ELR (cell line): Measurements from ENCODE around the gene XKR7.

Experiments used
- DNase-seq: peaks from one replicate; pipeline ENCODE4 v3.0.0-alpha.2; 2015; ENCODE audit warnings: low read depth

Gene XKR7

GRCh38 chr20:32045999-32046398 is 78.0 kb downstream of the XKR7 start:
- no peak for DNase-seq

GRCh38 chr20:32050324-32050841 is 82.4 kb downstream of the XKR7 start:
- DNase-seq, result no peak

GRCh38 chr20:32050851-32051556 is 83.1 kb downstream of the XKR7 start:
- no peak for DNase-seq

- DNase-seq, result no peak
These were observed 83.8 kb downstream of the XKR7 start for GRCh38 chr20:32051720-32052089.

- no peak for DNase-seq
These were observed 84.3 kb downstream of the XKR7 start, which contains the start of gene HCK for GRCh38 chr20:32052090-32052777. Gene HCK, plus strand, starts transcription at chr20:32052242.

- no peak for DNase-seq
These were observed 84.9 kb downstream of the XKR7 start for GRCh38 chr20:32052778-32053362.
